ENCODE data around the gene ZNF716.
"Not testable (repeated sequence)": the region's sequence is repeated elsewhere in the genome, so short reads cannot be mapped to it uniquely, and the experiment has no call there.

Gene ZNF716

GRCh38 chr7:57426629-57427003 lies 23.4 kb upstream of the ZNF716 start:
- DNase-seq (ENCODE audit: low read depth): no peak

- no peak for DNase-seq (ENCODE audit: low read depth)
Observed at GRCh38 chr7:57427146-57427545, 22.8 kb upstream of the ZNF716 start.

- DNase-seq (ENCODE audit: low read depth): no peak
Observed at GRCh38 chr7:57427594-57427993, 22.4 kb upstream of the ZNF716 start.

- no peak for DNase-seq (ENCODE audit: low read depth)
Observed at GRCh38 chr7:57432583-57432982, 17.4 kb upstream of the ZNF716 start.

- no peak for DNase-seq (ENCODE audit: low read depth)
Observed at GRCh38 chr7:57437581-57437980, 12.4 kb upstream of the ZNF716 start.

DNA sequence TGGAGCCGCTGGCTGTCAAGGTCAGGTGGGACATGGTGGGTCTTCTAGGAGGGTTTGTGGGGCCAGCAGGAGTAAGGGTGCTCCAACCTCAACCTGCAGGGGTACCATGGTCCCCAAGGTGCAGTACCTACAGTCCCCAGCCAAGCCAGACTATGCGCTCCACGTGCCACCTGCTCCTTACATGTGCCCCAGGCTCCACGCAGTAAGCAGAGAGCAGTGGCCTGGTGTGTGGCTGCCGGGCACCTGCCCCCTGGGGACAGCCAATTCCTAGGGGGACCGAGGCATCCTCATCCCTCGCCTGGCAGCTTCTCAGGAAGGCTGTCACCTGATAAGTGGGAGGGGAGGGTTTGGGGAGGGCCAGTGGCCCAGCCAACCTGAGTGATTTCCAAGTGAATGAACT lies 11.7 kb upstream of the ZNF716 start:
- DNase-seq (ENCODE audit: low read depth): no peak

GRCh38 chr7:57443567-57443966 lies 6.4 kb upstream of the ZNF716 start:
- DNase-seq (ENCODE audit: low read depth): no peak

DNA sequence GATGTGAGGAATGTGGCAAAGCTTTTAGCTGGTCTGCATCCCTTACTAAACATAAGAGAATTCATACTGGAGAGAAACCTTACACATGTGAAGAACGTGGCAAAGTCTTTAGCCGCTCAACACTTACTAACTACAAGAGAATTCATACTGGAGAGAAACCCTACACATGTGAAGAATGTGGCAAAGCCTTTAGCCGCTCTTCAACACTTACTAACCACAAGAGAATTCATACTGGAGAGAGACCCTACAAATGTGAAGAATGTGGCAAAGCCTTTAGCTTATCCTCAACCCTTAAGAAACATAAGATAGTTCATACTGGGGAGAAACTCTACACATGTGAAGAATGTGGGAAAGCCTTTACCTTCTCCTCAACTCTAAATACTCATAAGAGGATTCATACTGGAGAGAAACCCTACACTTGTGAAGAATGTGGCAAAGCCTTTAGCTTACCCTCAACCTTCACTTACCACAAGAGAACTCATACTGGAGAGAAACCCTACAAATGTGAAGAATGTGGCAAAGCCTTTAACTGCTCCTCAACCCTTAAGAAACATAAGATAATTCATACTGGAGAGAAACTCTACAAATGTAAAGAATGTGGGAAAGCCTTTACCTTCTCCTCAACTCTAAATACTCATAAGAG lies 19.3 kb downstream of the ZNF716 start:
- not testable (repeated sequence) for DNase-seq (ENCODE audit: low read depth)

DNA sequence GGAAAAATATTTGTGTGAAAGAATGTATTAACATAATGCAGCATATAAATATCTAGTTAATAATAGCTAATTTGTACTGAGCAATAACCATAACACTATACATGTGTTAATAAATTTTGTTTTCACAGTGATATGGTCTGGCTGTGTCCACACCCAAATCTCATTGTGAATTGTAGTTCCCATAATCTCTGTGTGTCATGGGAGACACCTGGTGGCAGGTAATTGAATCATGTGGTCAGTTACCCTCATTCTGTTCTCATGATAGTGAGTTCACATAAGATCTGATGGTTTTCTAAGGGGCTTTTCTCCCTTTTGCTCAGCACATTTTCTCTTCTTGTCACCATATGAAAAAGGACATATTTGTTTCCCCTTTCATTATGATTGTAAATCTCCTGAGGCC lies 30.3 kb downstream of the ZNF716 start:
- DNase-seq (ENCODE audit: low read depth): not testable (repeated sequence)

- not testable (repeated sequence) for DNase-seq (ENCODE audit: low read depth)
Observed at GRCh38 chr7:57485022-57485421, 35.0 kb downstream of the ZNF716 start.

DNA sequence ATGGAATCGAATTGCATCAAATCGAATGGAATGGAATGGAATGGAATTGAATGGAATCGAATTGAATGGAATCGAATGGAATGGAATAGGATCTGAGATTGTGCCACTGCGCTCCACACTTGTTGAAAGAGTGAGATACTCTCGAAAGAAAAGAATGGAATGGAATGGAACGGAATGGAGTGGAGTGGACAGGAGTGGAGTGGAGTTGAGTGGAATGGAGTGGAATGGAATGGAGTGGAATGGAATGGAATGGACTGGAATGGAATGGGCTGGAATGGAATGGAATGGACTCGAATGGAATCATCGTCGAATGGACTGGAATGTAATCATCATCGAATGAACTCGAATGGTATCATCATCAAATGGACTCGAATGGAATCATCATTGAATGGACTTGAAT lies 38.0 kb downstream of the ZNF716 start:
- no peak for DNase-seq (ENCODE audit: low read depth)

GRCh38 chr7:57495111-57495510 lies 45.1 kb downstream of the ZNF716 start:
- DNase-seq (ENCODE audit: low read depth): not testable (repeated sequence)

- DNase-seq (ENCODE audit: low read depth): no peak
Observed at GRCh38 chr7:57496395-57496794, 46.4 kb downstream of the ZNF716 start.

DNA sequence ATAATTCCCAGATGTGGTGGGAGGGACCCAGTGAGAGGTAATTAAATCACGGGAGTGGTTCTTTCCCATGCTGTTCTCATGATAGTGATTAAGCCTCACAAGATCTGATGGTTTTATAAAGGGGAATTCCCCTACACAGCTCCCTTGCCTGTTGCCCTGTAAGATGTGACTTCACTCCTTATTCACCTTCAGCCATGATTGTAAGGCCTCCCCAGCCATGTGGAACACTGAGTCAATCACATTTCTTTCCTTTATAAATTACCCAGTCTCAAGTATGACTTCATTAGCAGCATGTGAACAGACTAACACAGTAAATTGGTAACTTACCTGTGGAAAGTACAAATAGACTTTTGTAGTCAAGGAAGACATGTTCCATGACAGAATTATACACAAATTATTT lies 55.2 kb downstream of the ZNF716 start:
- no peak for DNase-seq (ENCODE audit: low read depth)

Measured in activated T-cell treated with anti-CD3 and anti-CD28 coated beads for 1 hour (primary cell).